Measurements from ENCODE around the gene B3GALT6.

DNA sequence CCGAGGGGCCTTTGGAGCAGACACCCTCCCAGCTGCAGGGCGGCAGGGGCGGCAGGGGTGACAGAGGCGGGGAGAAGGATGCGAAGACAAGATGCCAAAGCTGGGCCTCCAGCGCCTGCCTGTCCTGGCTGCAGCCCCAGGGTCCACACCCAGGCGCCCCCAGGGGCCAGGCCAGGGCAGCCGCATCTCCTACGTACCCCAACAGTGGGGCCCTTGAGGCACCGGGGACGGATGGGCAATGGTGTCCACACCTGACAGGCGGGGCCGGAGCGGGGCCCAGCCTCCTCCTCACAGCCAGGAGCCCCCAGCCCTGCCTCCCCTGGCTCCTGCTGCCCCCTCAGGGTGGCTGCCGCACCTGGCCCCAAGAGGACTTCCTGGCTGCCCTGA is 7.2 kb downstream of the B3GALT6 start:
- TF ChIP-seq ARNT (IDR thresholded peaks at IDR 0.05) (no peak), ELF4 (IDR thresholded peaks at IDR 0.05) (no peak), SUZ12 (IDR thresholded peaks at IDR 0.05) (no peak), BHLHE40 (IDR thresholded peaks at IDR 0.05; ENCODE audit: borderline replicate concordance) (no peak), NFRKB (IDR thresholded peaks at IDR 0.05) (no peak), SP1 (IDR thresholded peaks at IDR 0.05) (no peak), HDGF (IDR thresholded peaks at IDR 0.05; ENCODE audit: borderline replicate concordance) (no peak), FOXM1 (IDR thresholded peaks at IDR 0.05; ENCODE audit: borderline replicate concordance) (no peak), TARDBP (IDR thresholded peaks at IDR 0.05) (no peak), CTBP1 (IDR thresholded peaks at IDR 0.05; ENCODE audit: borderline replicate concordance) (no peak), FOXA1 (IDR thresholded peaks at IDR 0.05) (no peak), LEF1 (IDR thresholded peaks at IDR 0.05; ENCODE audit: borderline replicate concordance) (no peak)
- TF ChIP-seq, protein P1, sequence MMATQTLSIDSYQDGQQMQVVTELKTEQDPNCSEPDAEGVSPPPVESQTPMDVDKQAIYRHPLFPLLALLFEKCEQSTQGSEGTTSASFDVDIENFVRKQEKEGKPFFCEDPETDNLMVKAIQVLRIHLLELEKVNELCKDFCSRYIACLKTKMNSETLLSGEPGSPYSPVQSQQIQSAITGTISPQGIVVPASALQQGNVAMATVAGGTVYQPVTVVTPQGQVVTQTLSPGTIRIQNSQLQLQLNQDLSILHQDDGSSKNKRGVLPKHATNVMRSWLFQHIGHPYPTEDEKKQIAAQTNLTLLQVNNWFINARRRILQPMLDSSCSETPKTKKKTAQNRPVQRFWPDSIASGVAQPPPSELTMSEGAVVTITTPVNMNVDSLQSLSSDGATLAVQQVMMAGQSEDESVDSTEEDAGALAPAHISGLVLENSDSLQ (IDR thresholded peaks at IDR 0.05), result no peak

Measured in HEK293T (cell line).